NCI-H2196 treated with DMSO at 0.1 percent for 48 hours (cell line): ENCODE data around the gene ZNF423.

ENCODE experiments used
- DNase-seq: peaks from one replicate; lab custom pipeline; 2025; ENCODE audit not compliant: unreplicated experiment; lab: John Stamatoyannopoulos, UW

ZNF423 gene

DNA sequence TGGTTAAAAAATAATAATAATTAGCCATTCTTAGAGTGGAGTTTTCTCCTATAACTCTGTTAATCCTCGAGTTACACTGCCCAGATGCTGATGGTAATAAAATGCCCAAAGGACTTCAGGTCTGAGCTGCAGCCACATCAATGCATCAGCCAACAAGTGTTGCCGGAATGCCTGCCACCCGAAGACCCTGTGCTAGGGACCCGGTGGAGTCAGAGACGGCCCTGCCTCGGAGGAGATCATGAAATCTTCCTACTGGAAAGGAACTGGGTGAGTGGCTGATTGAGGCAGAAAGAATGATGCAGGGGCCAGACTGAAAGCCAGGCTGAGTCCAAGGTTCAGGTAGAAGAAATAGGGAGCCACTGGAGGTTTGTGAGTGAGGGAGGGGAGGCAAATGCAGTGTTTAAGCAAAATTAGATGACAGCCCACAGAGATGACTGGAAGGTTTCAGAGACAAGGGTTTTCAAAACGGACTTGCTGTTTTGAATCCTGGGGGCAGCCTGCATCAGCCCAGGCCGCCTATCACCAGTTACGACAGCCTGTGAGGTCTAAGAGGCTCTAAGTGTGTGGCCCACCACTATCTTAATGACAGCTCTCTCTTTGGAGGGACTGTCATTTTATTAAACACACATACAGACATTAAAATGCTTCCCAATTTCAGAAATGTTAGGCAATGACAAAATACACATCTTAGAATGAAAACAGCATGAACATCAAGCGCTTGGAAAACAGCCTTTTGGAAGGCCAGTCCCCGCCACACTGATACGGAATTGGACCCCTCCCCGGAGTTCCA is 100.0 kb downstream of the ZNF423 start:
- no peak for DNase-seq

DNA sequence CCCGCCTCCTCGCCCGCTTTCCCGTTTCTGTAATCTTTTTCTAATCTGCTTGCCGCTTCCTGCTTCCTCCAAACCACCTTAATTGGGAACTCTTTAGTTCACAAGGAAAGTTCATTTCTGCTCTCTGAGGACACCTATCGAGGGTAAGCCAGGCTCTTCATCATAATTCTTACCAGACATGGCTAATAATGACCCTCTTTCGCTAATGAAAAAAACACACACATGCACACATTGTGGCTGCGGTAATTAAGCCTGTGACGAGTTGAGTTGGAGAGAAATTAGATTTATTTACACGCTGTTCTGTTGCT is 100.6 kb downstream of the ZNF423 start:
- no peak for DNase-seq

DNA sequence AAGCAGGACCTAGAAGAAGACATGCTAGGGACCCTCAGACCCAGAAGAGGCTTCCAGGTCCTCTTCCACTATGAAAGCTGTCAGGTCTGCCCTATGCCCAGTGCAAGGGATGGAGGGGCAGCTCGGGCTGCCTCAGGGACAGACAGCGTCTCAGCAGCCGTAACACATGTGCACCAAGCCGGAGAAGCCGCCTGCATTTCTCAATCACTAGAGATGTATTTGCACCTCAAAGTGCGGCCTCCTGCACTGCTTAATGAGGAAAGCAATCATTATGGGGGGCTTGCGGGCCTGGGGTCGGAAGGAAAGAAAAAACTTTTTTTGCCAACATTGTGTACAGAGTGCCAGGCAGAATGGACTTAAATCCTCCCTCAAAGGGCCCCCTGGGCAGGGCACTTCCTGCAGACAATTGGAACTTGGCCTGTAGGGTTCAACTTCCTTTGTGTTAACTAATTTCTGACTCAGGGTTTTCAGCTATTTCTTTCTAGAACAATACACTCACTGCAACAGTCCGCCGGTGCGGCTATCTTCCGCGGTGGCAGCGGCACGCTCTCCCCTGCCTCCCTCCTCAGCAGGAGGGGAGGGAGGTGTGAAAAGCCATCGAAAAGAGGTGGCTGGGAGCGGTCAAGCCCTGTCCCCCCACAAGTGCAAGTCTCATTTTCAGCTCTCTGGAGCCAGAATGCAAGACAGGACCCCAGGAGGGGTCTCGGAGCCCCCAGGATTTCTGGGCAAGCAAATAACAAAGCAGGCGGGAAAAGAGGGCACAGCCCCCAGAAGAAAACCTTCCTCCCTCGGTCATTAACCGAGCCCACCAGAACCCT is 101.2 kb downstream of the ZNF423 start:
- DNase-seq: no peak

DNA sequence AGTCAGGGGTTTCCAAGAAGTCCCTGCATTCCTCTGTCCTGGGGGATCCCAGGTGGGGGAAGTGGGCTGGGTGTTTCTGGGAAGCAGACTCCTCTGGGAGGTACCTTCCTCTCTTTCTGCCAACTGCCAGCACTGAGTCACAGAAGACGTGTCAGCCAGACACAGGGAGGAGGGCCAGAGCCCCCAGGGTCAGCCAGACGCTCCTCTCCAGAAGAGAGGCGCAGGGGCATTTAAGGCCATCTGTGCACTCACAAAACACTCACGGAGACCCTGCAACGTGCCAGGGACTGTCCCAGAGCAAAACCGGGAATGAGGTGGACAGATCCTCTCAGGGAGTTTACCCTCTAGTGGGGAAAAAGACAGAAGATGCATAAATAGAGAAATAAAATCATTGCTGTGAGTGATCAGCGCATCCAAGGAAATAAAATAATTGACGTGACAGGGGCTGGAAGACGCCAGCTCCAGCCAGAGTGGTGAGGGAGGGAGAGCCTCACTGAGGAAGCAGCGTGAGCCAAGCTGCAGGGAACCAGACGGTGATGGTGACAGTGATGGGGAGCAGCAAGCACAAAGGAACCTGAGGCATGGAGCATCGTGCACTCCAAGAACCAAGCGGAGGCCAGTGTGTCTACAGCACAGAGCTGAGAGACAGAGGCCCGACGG is 105.4 kb downstream of the ZNF423 start:
- DNase-seq: no peak

DNA sequence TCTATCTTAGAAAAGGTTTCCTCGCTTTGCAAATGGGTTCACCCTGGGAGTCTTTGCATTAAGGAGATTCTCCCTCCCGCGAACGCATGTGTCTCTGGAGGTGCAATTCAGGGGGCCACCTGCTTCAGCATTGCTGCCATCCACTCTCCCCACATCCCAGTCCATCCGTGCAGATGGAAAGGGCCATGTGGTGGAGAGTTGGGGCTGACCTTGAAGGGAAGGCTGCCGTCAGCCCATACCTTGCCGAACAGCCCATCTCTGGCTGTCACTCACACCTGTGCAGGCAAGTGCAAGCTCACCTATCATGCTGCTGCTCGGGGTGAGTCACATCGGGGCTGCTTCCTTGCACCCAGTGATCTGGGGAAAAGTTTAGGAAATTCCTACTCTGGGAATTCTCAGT is 106.1 kb downstream of the ZNF423 start:
- no peak for DNase-seq

DNA sequence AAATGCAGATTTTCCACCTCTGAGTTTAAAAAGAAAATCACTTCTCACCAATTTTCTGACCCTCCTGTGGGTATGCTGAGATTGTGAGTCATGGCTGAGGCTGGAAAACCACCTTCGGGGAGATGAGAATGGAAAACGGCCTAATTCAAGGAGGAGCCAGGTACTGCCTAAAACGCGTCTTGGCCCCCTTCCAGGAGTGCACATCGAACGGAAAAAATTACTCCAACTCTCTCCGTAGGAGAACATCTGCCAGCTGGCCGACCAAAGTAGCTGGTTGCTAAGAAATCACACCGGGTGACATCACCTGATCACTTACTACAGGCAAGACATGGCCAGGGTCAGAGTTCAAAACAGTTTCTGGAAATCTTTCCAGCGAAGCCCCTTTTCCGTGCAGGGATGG is 107.6 kb downstream of the ZNF423 start:
- no peak for DNase-seq

DNA sequence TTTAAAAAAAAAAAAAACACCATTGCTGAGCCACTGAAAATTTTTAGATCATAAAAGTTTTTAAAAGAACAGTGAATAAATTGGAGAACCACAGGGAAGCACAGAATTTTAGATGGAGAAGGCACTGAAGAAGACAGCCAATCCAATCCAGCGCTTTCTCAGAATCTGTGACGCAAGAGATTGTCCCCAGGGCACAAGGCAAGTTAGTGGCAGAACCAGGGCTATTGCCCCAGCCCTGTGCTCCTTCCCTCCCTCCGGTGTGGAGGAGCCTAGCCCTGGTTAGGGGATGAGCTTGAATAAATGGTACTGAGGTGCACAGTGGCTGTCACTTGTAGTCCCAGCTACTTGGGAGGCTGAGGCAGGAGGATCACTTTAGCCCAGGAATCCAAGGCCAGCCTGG is 108.3 kb downstream of the ZNF423 start:
- no peak for DNase-seq

DNA sequence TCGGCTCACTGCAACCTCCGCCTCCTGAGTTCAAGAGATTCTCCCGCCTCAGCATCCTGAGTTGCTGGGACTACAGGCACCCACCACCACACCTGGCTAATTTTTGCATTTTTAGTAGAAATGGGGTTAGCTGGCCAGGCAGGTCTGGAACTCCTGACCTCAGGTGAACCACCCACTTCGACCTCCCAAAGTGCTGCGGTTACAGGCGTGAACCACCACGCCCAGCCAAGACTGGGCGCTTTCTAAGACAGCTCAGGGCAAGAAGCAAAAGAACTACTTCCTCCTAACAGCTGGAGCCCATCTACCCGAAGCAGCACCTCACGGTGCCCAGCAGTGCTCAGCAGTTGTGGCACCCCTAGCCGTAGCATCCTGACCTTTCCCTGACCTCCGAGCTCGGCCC is 109.4 kb downstream of the ZNF423 start:
- DNase-seq: no peak

DNA sequence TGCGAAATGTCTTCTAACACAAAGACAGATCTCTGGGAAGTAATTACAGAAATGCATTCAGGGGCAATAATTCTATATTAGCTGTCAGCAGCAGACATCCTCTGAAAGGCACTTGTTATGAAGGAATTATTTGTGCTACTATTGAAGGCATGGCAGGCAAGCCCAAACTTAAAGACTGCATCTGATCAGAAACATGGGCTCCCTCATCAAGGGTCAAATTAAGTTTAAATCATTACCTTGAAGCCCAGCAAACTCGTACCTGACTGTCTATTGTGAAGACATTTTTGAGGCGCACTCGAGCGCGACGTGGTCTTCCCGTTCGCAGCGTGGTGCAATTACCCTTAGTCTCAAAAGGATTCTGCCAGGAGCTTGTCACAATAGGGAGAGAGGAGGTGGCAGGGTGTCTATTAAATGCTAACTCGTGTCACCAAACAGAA is 110.6 kb downstream of the ZNF423 start:
- no peak for DNase-seq

DNA sequence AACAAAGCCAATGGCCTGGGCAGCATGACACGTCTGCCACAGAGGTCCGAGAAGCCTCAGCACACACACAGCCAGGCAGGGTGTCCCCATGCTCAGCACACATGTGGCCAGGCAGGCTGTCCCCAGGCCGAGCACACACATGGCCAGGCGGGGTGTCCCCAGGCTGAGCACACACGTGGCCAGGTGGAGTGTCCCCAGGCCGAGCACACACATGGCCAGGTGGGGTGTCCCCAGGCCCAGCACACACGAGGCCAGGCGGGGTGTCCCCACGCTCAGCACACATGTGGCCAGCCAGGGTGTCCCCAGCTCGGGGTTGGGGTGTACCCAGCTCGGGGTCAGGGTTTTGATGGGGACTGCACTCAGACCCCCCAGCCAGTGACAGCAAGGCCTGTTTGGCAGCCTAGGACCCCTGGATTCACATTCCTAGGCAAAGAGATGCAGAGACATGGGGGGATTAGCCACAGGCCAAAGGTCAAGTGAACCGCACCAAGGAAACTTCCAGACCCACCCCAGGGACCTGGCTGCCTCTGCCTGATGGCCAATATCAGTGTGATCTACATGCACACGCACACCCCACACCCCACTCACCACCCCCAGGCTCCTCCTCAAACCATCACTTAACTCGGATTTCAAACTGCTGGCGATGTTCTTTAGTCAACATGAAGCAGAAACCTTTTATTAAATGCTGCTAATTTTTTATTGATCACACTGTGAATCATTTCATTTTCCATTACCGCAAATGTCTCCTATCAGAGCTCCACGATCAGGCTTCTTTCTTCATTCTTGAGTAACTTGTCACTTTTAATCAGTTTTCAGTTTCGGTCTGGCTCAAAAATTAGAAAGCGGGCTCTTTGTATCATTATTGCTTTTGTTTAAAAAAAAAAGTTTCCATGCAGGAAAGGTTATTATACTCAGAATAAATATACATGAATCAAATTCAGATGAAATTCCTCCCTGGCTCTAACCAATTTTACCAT is 111.4 kb downstream of the ZNF423 start:
- DNase-seq: no peak

DNA sequence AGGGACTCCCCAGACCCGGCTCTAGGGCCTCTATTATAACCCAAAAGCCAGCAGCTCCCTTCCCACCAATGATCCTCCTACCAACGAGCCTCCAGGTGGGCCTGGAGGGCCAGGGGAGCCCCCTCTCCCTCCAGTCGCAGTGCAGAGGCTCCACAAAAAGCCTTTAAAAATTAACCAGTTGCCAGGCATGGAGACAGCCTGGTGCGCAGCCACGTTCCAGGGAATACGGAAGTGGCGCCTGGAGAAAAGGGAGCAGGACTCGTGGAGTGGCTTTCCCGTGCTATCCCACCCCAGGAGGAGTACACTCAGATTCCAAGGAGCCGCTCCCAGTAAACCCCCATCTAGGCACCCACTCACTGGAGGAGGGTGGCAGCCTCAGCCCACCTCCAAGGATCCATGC is 112.3 kb downstream of the ZNF423 start:
- DNase-seq: no peak

DNA sequence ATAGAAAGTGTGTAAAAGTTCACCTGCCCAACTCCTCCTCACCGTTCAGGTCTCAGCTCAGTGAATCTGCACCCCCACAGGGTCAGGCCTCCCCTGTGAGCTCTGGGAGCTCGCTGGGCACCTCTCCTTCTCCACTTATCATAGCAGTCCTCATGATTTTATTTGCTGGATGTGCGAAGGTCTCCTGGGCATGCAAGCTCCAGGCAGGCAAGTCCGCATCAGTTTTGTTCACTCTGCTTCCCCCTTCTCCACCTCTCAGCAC is 112.8 kb downstream of the ZNF423 start:
- no peak for DNase-seq

DNA sequence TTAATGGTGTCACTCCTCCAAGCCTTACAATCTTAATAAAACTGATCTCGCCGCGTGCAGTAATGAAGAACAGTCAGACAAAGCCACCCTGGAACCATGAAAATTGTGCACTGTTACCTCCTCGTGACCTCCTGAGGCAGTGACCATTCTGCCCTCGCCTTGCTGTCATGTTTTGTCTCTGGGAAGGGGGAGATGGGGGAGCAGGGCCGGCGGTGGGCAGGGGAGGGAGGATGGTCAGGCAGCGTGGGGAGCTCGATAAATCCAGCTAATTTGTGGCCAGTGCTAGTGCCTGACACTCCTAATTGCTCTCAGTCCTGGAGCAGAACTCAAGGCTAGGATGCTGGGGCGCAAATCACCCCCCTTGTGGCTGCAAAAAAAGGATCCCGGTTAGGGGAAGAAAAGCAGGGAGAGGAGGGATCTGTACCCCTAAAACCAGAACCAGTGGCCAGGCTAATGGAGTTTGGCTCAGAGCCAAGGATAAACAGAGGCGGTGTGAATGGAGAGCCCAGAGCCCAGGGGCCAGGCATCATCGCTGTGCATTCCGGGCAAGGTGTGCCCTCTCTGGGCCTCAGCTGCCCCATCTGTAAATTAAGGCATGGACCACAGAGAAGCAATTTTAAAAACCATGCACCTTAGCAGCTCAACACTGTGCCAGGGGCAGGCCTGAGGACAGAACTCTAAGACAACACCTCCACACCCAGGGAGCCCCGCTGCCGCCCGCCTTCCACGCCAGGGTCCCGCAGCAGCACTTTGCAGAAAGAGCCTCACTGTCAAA is 113.3 kb downstream of the ZNF423 start:
- no peak for DNase-seq

DNA sequence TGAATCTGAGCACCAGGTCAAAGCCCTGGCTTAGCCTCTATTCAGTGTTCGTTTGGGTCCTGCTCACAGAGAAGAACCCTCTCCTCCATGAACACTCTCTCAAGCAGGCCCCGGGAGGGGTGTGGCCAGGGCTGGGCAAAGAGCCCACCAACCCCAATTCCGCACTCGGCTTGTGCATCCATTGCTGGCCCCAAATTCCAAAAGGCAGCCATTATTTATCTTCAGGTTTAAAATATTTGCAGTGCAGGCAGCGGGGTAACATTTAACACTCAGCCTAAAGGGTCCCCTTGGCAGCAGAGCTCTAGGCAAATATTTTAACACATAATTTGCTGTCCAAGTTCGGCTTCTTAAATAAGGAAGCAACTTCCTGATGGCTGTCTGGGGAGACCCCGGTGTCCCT is 115.7 kb downstream of the ZNF423 start:
- DNase-seq: no peak

DNA sequence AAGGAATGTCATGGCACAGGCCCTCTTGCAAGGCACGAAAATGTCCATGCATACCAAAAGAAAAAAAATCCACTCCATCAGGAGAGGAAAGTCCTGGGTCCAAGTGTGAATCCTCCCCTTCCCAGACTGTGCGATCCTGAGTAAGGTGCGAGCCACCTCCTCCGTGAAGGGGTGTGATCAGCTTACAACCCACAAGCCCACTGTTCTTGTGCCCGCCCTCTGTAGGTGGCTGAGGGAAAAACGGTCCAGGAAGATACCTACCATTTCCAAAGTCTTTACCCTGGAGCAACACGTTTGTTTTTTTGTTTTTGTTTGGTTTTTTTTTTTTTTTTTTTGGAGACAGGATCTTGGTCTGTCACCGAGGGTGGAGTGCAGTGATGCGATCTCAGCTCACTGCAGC is 116.5 kb downstream of the ZNF423 start:
- no peak for DNase-seq

DNA sequence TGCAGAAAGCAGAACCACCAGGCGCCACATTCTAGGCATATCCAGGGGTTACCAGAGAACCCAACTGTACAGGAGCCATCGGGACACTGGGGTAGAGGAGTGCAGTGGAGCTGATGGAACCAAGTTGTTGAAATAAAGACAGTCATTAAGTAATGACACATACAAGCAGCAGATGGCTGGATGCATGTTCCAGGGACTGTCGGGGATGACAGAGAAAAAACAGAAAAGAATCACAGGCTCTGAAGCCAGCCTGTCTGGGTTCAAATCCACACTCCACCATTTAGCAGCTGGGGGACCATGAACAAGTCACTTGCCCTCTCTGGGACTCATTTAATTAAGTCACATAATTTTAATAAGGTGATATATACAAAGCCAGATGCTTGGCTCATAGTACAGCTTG is 117.1 kb downstream of the ZNF423 start:
- no peak for DNase-seq

DNA sequence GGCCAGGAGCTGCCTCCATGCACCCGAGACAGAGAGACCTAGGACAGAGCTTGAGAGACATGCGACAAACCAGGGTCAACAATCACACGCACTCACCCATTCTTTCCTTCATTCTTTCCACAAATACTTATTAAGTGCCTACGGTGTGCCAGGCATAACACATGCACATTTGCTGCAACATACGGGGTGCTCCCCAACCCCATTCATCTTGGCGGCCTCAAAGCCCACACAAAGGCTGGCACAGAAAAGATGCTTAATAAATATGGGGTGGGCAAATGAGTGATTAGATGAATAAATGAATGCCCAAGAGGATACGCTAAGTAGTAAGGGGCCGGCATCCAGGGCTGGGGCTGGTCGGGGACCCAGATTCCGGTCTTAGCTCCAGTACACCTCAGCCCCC is 117.9 kb downstream of the ZNF423 start:
- no peak for DNase-seq

DNA sequence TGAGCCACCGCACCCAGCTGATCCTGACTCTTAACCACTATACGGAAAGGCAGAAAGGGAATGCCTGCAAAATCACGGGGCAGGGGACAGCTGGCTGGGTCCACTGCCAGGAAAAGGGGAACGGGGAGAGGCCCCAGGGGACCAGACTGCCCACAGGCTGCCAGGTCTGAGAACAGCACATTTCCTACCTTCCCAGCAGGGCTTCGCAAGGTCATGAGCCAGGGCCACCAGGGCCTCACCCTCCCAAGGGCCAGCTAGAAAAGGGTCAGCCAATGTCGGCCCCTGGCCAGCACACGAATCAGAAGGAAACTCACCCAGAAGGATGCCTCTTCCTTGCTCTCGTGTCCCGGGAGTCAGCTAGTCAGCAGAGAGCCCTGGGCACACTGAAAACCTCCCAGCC is 118.4 kb downstream of the ZNF423 start:
- DNase-seq: no peak

DNA sequence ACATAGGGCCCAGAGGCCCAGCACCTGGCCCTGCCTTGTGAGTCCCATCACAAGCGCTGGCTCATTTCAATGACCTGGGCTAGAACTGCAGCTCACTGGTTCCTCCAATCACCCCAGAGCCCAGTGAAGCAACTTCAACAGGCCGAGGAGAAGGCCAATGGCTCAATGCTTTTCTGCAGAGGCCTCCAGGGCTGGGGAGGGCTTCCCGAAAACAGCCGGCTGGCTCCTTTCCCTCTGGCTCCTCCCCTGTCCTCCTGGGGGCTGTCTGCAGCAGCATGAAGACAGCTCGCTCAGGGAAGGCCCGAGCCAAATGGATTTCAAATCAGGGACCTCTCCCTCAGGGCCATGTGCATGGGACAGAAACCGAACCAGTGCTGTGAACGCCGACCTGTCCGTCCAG is 121.6 kb downstream of the ZNF423 start:
- no peak for DNase-seq

DNA sequence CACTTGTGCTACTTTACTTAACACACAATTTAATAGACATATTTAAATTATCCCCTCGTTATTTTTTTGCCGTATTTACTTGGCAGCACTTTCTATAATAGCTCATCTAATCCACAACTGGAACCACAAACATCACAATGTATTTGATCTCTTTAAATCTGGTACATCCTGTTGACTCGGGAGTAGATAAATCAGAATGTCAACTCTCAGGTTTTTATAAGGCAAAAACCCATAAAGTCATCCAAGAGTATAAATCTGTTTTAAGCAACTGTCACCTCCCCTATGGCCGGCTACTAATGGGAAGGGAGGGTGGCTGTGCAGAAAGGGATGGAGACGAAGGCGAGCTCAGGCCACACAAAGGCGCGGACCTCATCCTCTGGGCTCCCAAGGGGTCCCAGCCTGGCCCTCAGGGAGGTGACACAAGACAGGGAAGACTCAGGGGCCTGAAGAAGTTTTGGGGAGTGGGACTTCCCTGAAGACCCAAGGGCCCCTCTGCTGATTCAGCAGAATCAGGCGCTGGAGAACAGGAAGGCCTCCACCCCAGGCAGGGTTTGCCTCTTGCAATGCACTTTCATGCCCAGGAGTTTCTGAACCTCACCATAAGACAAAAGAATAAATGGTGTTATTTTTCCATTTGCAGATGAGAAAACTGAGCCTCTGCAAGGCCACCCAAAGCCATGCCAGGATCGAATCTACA is 122.5 kb downstream of the ZNF423 start:
- no peak for DNase-seq
